C4-2B (cell line): ENCODE results near the gene CARS1.

Experiments
- H3K27ac ChIP-seq: fragments of 450-650 bp; 2 replicates; pipeline ENCODE4 v1.5.1; 2017
- ZFX ChIP-seq: fragments of 450-650 bp; IDR thresholded peaks from 2 replicates; pipeline ENCODE4 v1.6.1; 2017
- TF ChIP-seq, protein P1 (sequence below): fragments of 450-650 bp; conservative IDR thresholded peaks from 2 replicates; pipeline ENCODE4 v1.5.1; 2017; ENCODE audit warnings: mild to moderate bottlenecking

Gene CARS1

DNA sequence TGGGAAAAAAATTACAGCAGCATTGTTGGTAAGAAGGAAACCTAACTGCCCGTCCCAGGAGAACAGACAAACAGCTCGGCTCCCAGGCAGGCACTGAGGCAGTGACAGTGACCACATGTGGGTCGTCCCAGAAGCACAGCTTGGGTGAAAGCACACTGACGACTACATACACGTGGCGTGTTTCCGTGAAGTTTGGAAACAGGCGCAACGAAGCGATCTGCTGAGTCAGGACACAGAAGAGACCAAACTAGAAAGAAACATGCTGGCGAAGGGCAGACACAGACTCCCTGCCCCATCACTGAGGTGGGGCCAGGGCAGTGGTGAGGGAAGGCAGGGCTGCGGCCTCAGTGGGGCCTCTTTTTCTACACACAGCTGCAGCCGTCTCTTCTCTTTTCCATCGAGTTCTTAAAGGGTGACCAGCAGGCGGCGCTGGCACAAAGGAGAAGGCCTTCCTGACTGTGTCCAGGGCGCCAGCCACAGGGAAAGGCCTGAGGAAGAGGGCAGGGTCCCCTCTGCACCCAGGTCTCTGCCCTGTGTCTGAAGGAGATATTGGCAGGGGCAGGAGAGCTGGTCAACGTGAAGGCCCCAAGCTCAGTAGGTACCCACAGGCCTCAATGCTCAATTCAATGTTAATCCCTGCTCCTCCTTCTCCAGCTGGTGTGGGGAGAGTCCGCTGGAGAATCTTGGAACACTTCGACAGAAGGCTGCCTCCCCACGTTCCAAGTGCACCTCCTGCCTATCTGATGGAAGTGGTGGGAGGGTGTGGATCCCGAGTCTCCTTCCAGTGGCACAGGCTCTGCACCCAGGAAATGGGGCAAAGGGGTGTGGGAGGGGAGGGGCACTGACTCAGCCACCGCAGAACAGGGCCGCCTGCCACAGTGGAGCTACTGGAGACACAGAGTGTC is 19.9 kb downstream of the CARS1 start:
- TF ChIP-seq, protein P1, sequence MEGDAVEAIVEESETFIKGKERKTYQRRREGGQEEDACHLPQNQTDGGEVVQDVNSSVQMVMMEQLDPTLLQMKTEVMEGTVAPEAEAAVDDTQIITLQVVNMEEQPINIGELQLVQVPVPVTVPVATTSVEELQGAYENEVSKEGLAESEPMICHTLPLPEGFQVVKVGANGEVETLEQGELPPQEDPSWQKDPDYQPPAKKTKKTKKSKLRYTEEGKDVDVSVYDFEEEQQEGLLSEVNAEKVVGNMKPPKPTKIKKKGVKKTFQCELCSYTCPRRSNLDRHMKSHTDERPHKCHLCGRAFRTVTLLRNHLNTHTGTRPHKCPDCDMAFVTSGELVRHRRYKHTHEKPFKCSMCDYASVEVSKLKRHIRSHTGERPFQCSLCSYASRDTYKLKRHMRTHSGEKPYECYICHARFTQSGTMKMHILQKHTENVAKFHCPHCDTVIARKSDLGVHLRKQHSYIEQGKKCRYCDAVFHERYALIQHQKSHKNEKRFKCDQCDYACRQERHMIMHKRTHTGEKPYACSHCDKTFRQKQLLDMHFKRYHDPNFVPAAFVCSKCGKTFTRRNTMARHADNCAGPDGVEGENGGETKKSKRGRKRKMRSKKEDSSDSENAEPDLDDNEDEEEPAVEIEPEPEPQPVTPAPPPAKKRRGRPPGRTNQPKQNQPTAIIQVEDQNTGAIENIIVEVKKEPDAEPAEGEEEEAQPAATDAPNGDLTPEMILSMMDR = peak; percentile 93
- TF ChIP-seq ZFX = no peak
- H3K27ac ChIP-seq = no peak overlapping the region

- no peak overlapping the region for H3K27ac ChIP-seq
- TF ChIP-seq, protein P1 = no peak
- no peak for TF ChIP-seq ZFX
Observed at GRCh38 chr11:3036419-3036818, 20.8 kb downstream of the CARS1 start.

- H3K27ac ChIP-seq = no peak overlapping the region
- TF ChIP-seq, protein P1 = no peak
- TF ChIP-seq ZFX = no peak
Observed at GRCh38 chr11:3035333-3035732, 21.9 kb downstream of the CARS1 start.

DNA sequence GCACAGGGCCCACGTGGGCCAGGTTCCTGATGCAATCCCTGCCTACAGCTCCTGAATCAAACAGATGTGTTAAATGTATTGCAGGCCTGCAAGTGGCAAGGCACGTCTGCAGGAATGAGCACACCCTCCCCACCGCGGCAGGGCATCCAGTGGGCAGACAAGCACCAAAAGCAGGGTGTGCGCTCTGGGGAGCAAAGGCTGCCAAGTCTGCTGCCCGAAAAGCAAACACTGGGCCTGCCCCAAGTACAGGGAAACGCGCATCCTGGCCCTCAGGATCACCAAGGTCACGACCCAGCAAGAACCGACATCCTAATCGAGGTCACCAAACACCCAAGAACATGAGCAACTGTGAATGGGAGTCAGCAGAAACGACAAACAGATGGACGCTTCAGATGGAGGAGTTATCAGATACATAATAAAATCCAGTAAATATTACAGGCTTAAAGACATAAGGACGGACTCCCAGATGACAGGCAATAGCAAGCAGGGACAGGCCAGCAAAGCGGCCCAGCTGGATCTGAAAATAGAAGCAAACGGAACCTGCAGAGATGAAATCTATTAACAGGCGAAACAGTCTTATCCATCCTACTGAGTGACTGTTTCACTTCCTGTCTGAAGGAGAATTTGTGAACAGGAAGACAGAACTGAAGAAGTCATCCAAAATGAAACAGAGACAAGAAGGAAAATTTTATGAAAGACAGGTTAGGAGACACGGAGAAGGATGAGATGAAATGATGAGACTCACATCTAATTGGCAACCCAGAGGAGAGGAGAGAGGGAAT is 26.7 kb downstream of the CARS1 start:
- TF ChIP-seq, protein P1 = no peak
- no peak for TF ChIP-seq ZFX
- H3K27ac ChIP-seq = no peak overlapping the region

- no peak overlapping the region for H3K27ac ChIP-seq
- no peak for TF ChIP-seq ZFX
- TF ChIP-seq, protein P1 = no peak
Observed at GRCh38 chr11:3028813-3029212, 28.4 kb downstream of the CARS1 start.

DNA sequence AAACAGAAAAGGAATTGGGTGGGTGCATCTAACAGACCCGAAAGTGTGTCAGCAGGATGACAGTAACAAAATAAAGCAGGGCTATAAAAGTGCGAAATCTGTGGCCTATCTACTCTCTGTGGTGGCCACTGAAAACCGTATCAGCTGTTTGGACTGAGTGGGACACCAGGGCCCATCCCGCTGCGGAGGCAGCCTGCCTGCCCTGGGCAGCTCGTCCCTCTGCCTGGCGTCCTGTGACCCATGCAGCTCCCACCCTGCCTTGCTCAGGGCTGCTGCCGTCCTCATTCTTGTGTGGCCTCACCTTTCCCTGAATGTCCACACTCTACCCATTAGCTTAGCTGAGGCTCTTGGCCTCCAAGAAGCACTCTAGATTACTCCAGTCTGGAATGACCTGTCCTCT is 30.4 kb downstream of the CARS1 start:
- TF ChIP-seq ZFX = no peak
- TF ChIP-seq, protein P1 = no peak
- no peak overlapping the region for H3K27ac ChIP-seq

GRCh38 chr11:3022982-3023381 is 34.2 kb downstream of the CARS1 start:
- no peak overlapping the region for H3K27ac ChIP-seq
- TF ChIP-seq ZFX = no peak
